ENCODE data around the gene ULK1.

Gene ULK1

GRCh38 chr12:131905630-131906091 lies 11.2 kb downstream of the ULK1 start:
- no peaks in the 10 kb centered on the region for H3K9me3 ChIP-seq (ENCODE audit: control insufficient read depth, low read depth, low read length)
- no peak overlapping the region for H3K27ac ChIP-seq (ENCODE audit: low read length)
- H3K27me3 ChIP-seq (ENCODE audit: control insufficient read depth, insufficient read depth, low read length), result no peaks in the 10 kb centered on the region
- H3K36me3 ChIP-seq (ENCODE audit: control insufficient read depth, low read depth, low read length), result peaks cover 10% of the 10 kb centered on the region
- no peak overlapping the region for H3K4me3 ChIP-seq (ENCODE audit: low read length)
- no peaks in the 10 kb centered on the region for H3K4me1 ChIP-seq (ENCODE audit: control insufficient read depth, low read depth, low read length)
- no peak overlapping the region for H3K9ac ChIP-seq (ENCODE audit: low read length)

- no peaks in the 10 kb centered on the region for H3K9me3 ChIP-seq (ENCODE audit: control insufficient read depth, low read depth, low read length)
- H3K4me1 ChIP-seq (ENCODE audit: control insufficient read depth, low read depth, low read length), result no peaks in the 10 kb centered on the region
- H3K27me3 ChIP-seq (ENCODE audit: control insufficient read depth, insufficient read depth, low read length), result no peaks in the 10 kb centered on the region
- no peak overlapping the region for H3K9ac ChIP-seq (ENCODE audit: low read length)
- H3K36me3 ChIP-seq (ENCODE audit: control insufficient read depth, low read depth, low read length), result peaks cover 27% of the 10 kb centered on the region
- H3K27ac ChIP-seq (ENCODE audit: low read length), result no peak overlapping the region
- H3K4me3 ChIP-seq (ENCODE audit: low read length), result no peak overlapping the region
These were observed 13.1 kb downstream of the ULK1 start for GRCh38 chr12:131907379-131908091.

- H3K27me3 ChIP-seq (ENCODE audit: control insufficient read depth, insufficient read depth, low read length), result no peaks in the 10 kb centered on the region
- no peak overlapping the region for H3K9ac ChIP-seq (ENCODE audit: low read length)
- peaks cover 27% of the 10 kb centered on the region for H3K36me3 ChIP-seq (ENCODE audit: control insufficient read depth, low read depth, low read length)
- H3K27ac ChIP-seq (ENCODE audit: low read length), result no peak overlapping the region
- H3K9me3 ChIP-seq (ENCODE audit: control insufficient read depth, low read depth, low read length), result no peaks in the 10 kb centered on the region
- H3K4me1 ChIP-seq (ENCODE audit: control insufficient read depth, low read depth, low read length), result no peaks in the 10 kb centered on the region
- no peak overlapping the region for H3K4me3 ChIP-seq (ENCODE audit: low read length)
These were observed 14.0 kb downstream of the ULK1 start for GRCh38 chr12:131908092-131909080.

GRCh38 chr12:131909081-131909751 lies 14.8 kb downstream of the ULK1 start:
- Histone ChIP-seq H3K4me1 (ENCODE audit: control insufficient read depth, low read depth, low read length) (no peaks in the 10 kb centered on the region), H3K27ac (ENCODE audit: low read length) (no peak overlapping the region), H3K9me3 (ENCODE audit: control insufficient read depth, low read depth, low read length) (no peaks in the 10 kb centered on the region), H3K36me3 (ENCODE audit: control insufficient read depth, low read depth, low read length) (peaks cover 32% of the 10 kb centered on the region), H3K27me3 (ENCODE audit: control insufficient read depth, insufficient read depth, low read length) (no peaks in the 10 kb centered on the region), H3K4me3 (ENCODE audit: low read length) (no peak overlapping the region), H3K9ac (ENCODE audit: low read length) (no peak overlapping the region)

GRCh38 chr12:131909752-131910219 lies 15.4 kb downstream of the ULK1 start:
- Histone ChIP-seq H3K4me1 (ENCODE audit: control insufficient read depth, low read depth, low read length) (no peaks in the 10 kb centered on the region), H3K36me3 (ENCODE audit: control insufficient read depth, low read depth, low read length) (peaks cover 37% of the 10 kb centered on the region), H3K9ac (ENCODE audit: low read length) (no peak overlapping the region), H3K27me3 (ENCODE audit: control insufficient read depth, insufficient read depth, low read length) (no peaks in the 10 kb centered on the region), H3K4me3 (ENCODE audit: low read length) (no peak overlapping the region), H3K27ac (ENCODE audit: low read length) (no peak overlapping the region), H3K9me3 (ENCODE audit: control insufficient read depth, low read depth, low read length) (no peaks in the 10 kb centered on the region)

- H3K9ac ChIP-seq (ENCODE audit: low read length), result no peak overlapping the region
- H3K27ac ChIP-seq (ENCODE audit: low read length), result no peak overlapping the region
- no peak overlapping the region for H3K4me3 ChIP-seq (ENCODE audit: low read length)
These were observed 16.0 kb downstream of the ULK1 start for GRCh38 chr12:131910302-131911027.

GRCh38 chr12:131911028-131911650 lies 16.7 kb downstream of the ULK1 start:
- H3K4me3 ChIP-seq (ENCODE audit: low read length), result no peak overlapping the region
- H3K9me3 ChIP-seq (ENCODE audit: control insufficient read depth, low read depth, low read length), result no peaks in the 10 kb centered on the region
- peaks cover 44% of the 10 kb centered on the region for H3K36me3 ChIP-seq (ENCODE audit: control insufficient read depth, low read depth, low read length)
- H3K9ac ChIP-seq (ENCODE audit: low read length), result no peak overlapping the region
- no peaks in the 10 kb centered on the region for H3K27me3 ChIP-seq (ENCODE audit: control insufficient read depth, insufficient read depth, low read length)
- H3K4me1 ChIP-seq (ENCODE audit: control insufficient read depth, low read depth, low read length), result no peaks in the 10 kb centered on the region
- no peak overlapping the region for H3K27ac ChIP-seq (ENCODE audit: low read length)

More at GRCh38 chr12:131910302-131911027, 16.0 kb downstream of the ULK1 start:
- no peaks in the 10 kb centered on the region for H3K27me3 ChIP-seq (ENCODE audit: control insufficient read depth, insufficient read depth, low read length)
- no peaks in the 10 kb centered on the region for H3K4me1 ChIP-seq (ENCODE audit: control insufficient read depth, low read depth, low read length)
- no peaks in the 10 kb centered on the region for H3K9me3 ChIP-seq (ENCODE audit: control insufficient read depth, low read depth, low read length)
- peaks cover 41% of the 10 kb centered on the region for H3K36me3 ChIP-seq (ENCODE audit: control insufficient read depth, low read depth, low read length)

GRCh38 chr12:131911851-131912477 lies 17.5 kb downstream of the ULK1 start:
- Histone ChIP-seq H3K36me3 (ENCODE audit: control insufficient read depth, low read depth, low read length) (peaks cover 43% of the 10 kb centered on the region), H3K27ac (ENCODE audit: low read length) (no peak overlapping the region), H3K4me3 (ENCODE audit: low read length) (no peak overlapping the region), H3K4me1 (ENCODE audit: control insufficient read depth, low read depth, low read length) (no peaks in the 10 kb centered on the region), H3K9ac (ENCODE audit: low read length) (no peak overlapping the region), H3K9me3 (ENCODE audit: control insufficient read depth, low read depth, low read length) (no peaks in the 10 kb centered on the region), H3K27me3 (ENCODE audit: control insufficient read depth, insufficient read depth, low read length) (no peaks in the 10 kb centered on the region)

GRCh38 chr12:131912518-131913274 lies 18.3 kb downstream of the ULK1 start:
- H3K36me3 ChIP-seq (ENCODE audit: control insufficient read depth, low read depth, low read length), result peaks cover 43% of the 10 kb centered on the region
- no peaks in the 10 kb centered on the region for H3K9me3 ChIP-seq (ENCODE audit: control insufficient read depth, low read depth, low read length)
- no peaks in the 10 kb centered on the region for H3K27me3 ChIP-seq (ENCODE audit: control insufficient read depth, insufficient read depth, low read length)
- H3K4me1 ChIP-seq (ENCODE audit: control insufficient read depth, low read depth, low read length), result no peaks in the 10 kb centered on the region
- no peak overlapping the region for H3K4me3 ChIP-seq (ENCODE audit: low read length)
- H3K27ac ChIP-seq (ENCODE audit: low read length), result no peak overlapping the region
- no peak overlapping the region for H3K9ac ChIP-seq (ENCODE audit: low read length)

GRCh38 chr12:131913666-131914065 lies 19.2 kb downstream of the ULK1 start:
- Histone ChIP-seq H3K9me3 (ENCODE audit: control insufficient read depth, low read depth, low read length) (no peaks in the 10 kb centered on the region), H3K4me1 (ENCODE audit: control insufficient read depth, low read depth, low read length) (no peaks in the 10 kb centered on the region), H3K4me3 (ENCODE audit: low read length) (no peak overlapping the region), H3K27ac (ENCODE audit: low read length) (no peak overlapping the region), H3K9ac (ENCODE audit: low read length) (no peak overlapping the region), H3K36me3 (ENCODE audit: control insufficient read depth, low read depth, low read length) (peaks cover 43% of the 10 kb centered on the region), H3K27me3 (ENCODE audit: control insufficient read depth, insufficient read depth, low read length) (no peaks in the 10 kb centered on the region)
